Activated CD4-positive, alpha-beta T cell treated with anti-CD3 and anti-CD28 coated beads for 36 hours (primary cell): ENCODE results near the gene IQGAP3. TPM values are rescaled to one million over a fixed set of nuclear protein-coding genes. Genes with fewer than 3 reads are reported as not detected.
A peak's percentile ranks its signal among the peaks of the same experiment; 100 is the strongest.

Experiments used
- ATAC-seq: fragments of 200-7000 bp; cut with Tn5 transposase; one replicate; pipeline ENCODE4 v1.10.0; 2021; ENCODE audit warnings: mild to moderate bottlenecking, moderate library complexity
- CTCF ChIA-PET: fragments of 350-600 bp; sonication (Branson Sonifier 250); formaldehyde crosslinking; loops from one replicate; lab custom pipeline; 2021; ENCODE audit warnings: antibody characterized with exemption; lab: Charles Lee
- POLR2A ChIA-PET: fragments of 350-600 bp; sonication (Branson Sonifier 250); formaldehyde crosslinking; loops from one replicate; lab custom pipeline; 2021; ENCODE audit warnings: antibody characterized with exemption, inconsistent platforms; lab: Charles Lee
- DNase-seq: peaks from one replicate; pipeline ENCODE4 v3.0.0-alpha.2; 2020
- H3K27ac Mint-ChIP-seq: one replicate; pipeline ENCODE4 v1.8.0; 2021; ENCODE audit warnings: mixed read lengths
- H3K27me3 Mint-ChIP-seq: one replicate; pipeline ENCODE4 v1.8.0; 2021; ENCODE audit warnings: mixed read lengths
- H3K36me3 Mint-ChIP-seq: one replicate; pipeline ENCODE4 v1.8.0; 2021; ENCODE audit warnings: low read depth, mixed read lengths
- H3K4me1 Mint-ChIP-seq: one replicate; pipeline ENCODE4 v1.8.0; 2021; ENCODE audit warnings: mixed read lengths
- H3K4me3 Mint-ChIP-seq: one replicate; pipeline ENCODE4 v1.8.0; 2021; ENCODE audit warnings: mild to moderate bottlenecking, moderate library complexity, mixed read lengths
- H3K9me3 Mint-ChIP-seq: one replicate; pipeline ENCODE4 v1.8.0; 2021; ENCODE audit warnings: low read depth, mixed read lengths
- intact Hi-C, 2 experiments: fragments of 100-400 bp; cut with DNase I in 1 of 2; cut with micrococcal nuclease in 1 of 2; formaldehyde crosslinking; loops; one replicate each; pipeline versions ENCODE4 v1.14.2 to v1.15.1; 2022 to 2024; cut with DNase I, micrococcal nuclease
- total RNA-seq, 2 experiments: library from RNA; stranded (reverse); gene quantifications; one replicate each; pipeline ENCODE4 v1.2.3, GENCODE V29; 2021

The IQGAP3 gene
- total RNA-seq, 2 experiments from 2014 or later = 14.9 to 16.0 TPM

DNA sequence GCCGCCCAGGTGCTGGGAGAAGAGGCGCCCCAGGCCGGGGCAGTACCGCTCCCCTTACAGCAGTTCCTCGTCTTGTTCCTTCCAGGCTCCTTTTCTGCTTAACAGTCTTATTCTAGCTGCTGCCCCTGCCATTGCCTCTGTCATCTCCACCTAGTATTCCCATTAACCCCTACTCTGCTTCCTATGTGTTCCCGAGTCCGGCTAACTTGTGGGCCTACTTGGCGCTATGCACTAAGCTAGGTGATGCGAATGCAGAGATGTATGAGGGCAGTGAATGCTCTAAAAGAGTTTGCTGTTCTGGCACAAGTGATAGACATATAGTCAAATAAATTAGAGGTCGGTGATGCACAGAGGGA, 276 bp upstream of the IQGAP3 start:
- H3K4me3 Mint-ChIP-seq = peak overlapping the region; percentile 89
- DNase-seq (no peak), ATAC-seq (no peak)
- POLR2A ChIA-PET = no interaction called here
- H3K27ac Mint-ChIP-seq = peak overlapping the region; percentile 73
- peaks cover 32% of the 10 kb centered on the region for H3K27me3 Mint-ChIP-seq
- intact Hi-C loops = loop anchor here in 1 of 2 experiments (1.0 to 2.0 kb wide), 2 partner anchors 68 to 116 kb away; no protein-coding TSS in a partner anchor
- no peaks in the 10 kb centered on the region for H3K9me3 Mint-ChIP-seq
- CTCF ChIA-PET = interaction anchor here (0.6 kb wide), 1 partner anchor 551 kb away, joined by 3 read pairs; no protein-coding TSS in a partner anchor
- peaks cover 3% of the 10 kb centered on the region for H3K36me3 Mint-ChIP-seq
- peaks cover 22% of the 10 kb centered on the region for H3K4me1 Mint-ChIP-seq

DNA sequence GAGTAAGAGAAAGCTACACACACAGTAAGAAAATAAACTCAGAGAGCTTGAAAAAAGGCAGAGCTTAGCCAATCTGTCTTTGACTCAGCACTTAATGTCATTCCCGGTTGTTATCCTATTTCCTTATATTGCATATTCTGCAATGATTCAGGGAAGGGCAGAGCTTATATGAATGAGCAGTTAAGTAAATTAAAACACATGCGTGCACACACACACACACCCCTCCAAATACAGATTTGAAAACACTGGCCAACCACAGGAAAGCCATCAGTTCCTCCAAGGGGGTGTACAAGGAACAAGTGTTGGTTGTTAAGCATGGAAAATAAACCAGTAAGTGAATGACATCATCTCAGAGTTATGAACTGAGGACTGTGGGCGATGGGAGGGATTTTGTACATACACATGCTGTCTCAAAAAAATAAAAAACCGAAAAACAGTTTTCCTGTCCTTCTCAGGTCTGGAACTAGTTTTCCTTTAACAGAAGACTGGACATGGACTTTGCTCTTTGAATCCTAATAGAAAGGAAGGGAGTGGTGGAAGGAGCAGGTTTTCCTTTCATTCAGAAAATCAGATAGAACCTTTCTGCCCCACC, 1.0 kb downstream of the IQGAP3 start:
- intact Hi-C loops = no loop called here
- Mint-ChIP-seq H3K27me3 (peaks cover 32% of the 10 kb centered on the region), H3K4me3 (peak overlapping the region; percentile 89), H3K36me3 (peaks cover 3% of the 10 kb centered on the region), H3K9me3 (no peaks in the 10 kb centered on the region), H3K4me1 (peaks cover 22% of the 10 kb centered on the region), H3K27ac (no peak overlapping the region)
- CTCF ChIA-PET = interaction anchor here (0.5 to 2.9 kb wide), 6 partner anchors 10 to 136 kb away, joined by 3 to 19 read pairs (median 3); no protein-coding TSS in a partner anchor
- POLR2A ChIA-PET = interaction anchor here (0.7 kb wide), 1 partner anchor 410 kb away, joined by 4 read pairs; no protein-coding TSS in a partner anchor
- ATAC-seq = peak; percentile 37
- DNase-seq = peak; percentile 22

DNA sequence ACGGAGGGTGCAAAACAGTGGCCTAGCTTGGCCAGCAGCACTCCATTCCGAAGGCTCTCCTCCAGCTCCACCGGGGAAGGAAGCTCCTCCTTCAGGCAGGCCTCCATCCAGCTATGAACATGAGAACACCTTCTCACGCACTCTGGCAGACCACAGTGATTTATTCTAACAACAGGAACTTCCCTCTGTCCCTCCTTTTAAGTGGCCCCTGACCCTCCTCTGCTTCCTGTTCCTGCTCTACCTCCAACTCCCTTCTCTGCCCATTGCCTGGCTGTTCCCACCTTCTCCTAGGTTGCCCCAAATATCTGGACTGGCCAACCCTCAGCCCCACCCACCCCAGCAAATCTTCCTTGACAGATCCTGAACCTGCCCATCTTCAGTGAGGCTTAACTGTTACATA, 5.9 kb downstream of the IQGAP3 start:
- ChIA-PET CTCF (interaction anchor here (1.2 kb wide), 1 partner anchor 14 kb away, joined by 3 read pairs; no protein-coding TSS in a partner anchor), POLR2A (interaction anchor here (0.7 kb wide), 1 partner anchor 120 kb away, joined by 4 read pairs; no protein-coding TSS in a partner anchor)
- peaks cover 10% of the 10 kb centered on the region for H3K27me3 Mint-ChIP-seq
- no peaks in the 10 kb centered on the region for H3K36me3 Mint-ChIP-seq
- H3K4me1 Mint-ChIP-seq = peaks cover 5% of the 10 kb centered on the region
- no peak overlapping the region for H3K27ac Mint-ChIP-seq
- intact Hi-C loops = no loop called here
- DNase-seq (no peak), ATAC-seq (no peak)
- no peak overlapping the region for H3K4me3 Mint-ChIP-seq
- no peaks in the 10 kb centered on the region for H3K9me3 Mint-ChIP-seq

DNA sequence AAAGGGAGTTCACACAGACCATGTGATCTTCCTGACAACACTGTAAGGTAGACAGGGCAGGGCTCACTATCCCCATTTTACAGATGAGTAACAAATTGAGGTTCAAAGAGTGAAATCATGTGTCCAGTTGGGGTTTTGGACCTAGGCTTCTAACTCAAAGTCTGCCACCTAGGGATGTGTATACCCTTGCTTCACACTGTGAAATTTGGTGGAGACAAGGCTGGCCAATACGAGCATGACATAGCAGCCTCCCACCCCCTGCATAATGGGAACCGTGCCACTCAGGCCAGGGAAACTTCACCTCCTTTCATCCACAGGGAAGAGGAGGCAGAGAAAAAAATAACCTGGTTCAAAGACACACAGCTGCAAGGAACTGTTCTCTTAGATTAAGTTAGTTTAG, 6.8 kb downstream of the IQGAP3 start:
- intact Hi-C loops = no loop called here
- ATAC-seq = no peak
- ChIA-PET POLR2A (no interaction called here), CTCF (interaction anchor here (1.0 kb wide), 1 partner anchor 17 kb away, joined by 3 read pairs; no protein-coding TSS in a partner anchor)
- peaks cover 2% of the 10 kb centered on the region for H3K27me3 Mint-ChIP-seq
- H3K27ac Mint-ChIP-seq = no peak overlapping the region
- DNase-seq = no peak
- H3K4me1 Mint-ChIP-seq = no peaks in the 10 kb centered on the region
- no peaks in the 10 kb centered on the region for H3K36me3 Mint-ChIP-seq
- H3K9me3 Mint-ChIP-seq = no peaks in the 10 kb centered on the region
- no peak overlapping the region for H3K4me3 Mint-ChIP-seq

DNA sequence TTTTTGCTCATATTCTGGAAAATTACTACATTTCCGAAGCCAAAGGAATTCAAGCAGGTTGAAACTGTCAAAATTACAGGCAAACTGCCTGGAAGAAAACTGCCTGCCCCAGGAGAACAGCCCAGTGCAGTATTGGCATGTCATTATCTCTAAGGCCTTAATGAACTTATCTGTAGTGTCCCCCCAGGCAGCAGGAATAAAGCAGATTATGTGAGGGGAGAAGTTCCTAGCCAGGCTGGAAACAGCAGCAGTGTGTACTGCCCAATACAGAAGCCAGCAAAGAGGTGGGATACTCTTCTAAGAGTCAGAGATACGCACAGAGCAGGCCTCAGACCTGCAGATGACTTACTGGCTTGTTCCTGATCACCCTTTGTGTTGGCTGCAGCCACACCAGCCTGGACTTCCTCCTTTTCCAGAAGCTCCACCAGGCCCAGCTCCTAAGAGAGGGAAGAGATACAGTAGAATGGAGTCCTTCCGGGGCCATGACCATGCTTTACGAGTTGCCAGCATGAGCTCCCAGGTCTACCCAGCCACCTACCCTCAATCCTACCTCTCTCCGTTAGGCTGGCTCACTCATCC, 11.7 kb downstream of the IQGAP3 start:
- POLR2A ChIA-PET = no interaction called here
- Mint-ChIP-seq H3K9me3 (no peaks in the 10 kb centered on the region), H3K27me3 (no peaks in the 10 kb centered on the region), H3K4me1 (no peaks in the 10 kb centered on the region), H3K4me3 (no peak overlapping the region), H3K27ac (no peak overlapping the region), H3K36me3 (no peaks in the 10 kb centered on the region)
- CTCF ChIA-PET = interaction anchor here (0.7 kb wide), 1 partner anchor 65 kb away, joined by 6 read pairs; no protein-coding TSS in a partner anchor
- ATAC-seq (no peak), DNase-seq (no peak)
- intact Hi-C loops = no loop called here

DNA sequence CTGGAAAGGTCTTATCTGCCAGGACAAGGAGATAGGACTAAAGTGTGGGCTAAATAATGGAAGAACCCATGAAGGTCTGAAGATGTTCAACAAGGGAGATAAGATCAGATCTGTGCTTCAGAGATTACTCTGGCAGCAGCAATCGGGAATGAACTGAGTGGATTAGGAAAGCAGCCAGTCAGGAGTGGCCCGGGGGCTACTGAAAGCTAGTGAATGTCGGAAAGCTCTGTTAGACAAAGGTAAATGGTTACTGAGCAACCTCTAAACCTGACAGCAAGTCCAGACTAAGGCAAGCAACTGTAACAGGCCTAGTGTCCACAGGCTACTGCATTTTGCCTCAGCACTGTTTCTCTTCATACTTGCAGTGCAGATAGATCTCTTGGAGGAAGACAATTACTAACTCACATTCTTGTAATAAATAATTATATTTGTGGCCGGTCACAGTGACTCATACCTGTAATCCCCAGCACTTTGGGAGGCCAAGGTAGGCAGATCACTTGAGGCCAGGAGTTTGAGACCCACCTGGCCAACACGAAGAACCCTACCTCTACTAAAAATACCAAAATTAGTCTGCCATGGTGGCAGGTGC, 12.5 kb downstream of the IQGAP3 start:
- Mint-ChIP-seq H3K9me3 (no peaks in the 10 kb centered on the region), H3K27me3 (no peaks in the 10 kb centered on the region), H3K27ac (no peak overlapping the region), H3K4me1 (no peaks in the 10 kb centered on the region), H3K36me3 (no peaks in the 10 kb centered on the region), H3K4me3 (no peak overlapping the region)
- no peak for ATAC-seq
- POLR2A ChIA-PET = interaction anchor here (0.7 kb wide), 1 partner anchor 22 kb away, joined by 3 read pairs; no protein-coding TSS in a partner anchor
- CTCF ChIA-PET = no interaction called here
- intact Hi-C loops = loop anchor here in 1 of 2 experiments (10.0 kb wide), 1 partner anchor 185 kb away; no protein-coding TSS in a partner anchor
- no peak for DNase-seq

DNA sequence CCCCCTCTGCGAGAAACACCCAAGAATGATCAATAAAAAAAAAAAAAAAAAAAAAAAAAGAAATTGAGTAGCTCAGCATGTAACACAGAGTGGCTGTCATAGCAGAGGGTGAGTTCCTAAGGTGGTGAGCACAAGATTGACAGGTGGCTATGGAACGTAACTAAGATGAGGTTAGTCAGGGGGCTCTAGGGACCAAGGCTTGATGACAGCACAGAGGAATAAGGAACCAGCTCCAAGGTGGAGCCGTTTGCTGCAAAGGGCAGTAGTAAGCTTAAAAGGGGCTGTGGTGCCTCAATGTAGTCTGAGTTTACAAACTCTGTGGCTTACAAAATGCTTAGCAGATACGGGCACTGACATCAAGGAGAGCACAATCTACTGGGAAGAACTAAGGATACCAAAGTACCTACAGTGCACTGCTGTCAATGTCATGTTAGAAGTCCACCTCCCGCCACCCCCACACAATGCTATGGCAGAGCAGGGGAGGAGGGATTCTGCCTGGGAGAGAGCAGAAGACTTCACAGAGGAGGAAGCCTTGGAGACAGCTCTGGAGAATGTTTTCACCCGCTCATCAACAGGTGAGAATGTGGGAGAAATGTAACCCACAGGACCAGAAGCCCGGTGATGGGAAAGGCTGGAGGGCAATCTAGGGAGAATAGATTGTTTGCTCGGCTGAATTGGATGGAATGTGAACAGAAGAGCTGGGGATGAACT, 13.1 kb downstream of the IQGAP3 start:
- no peaks in the 10 kb centered on the region for H3K4me1 Mint-ChIP-seq
- ChIA-PET CTCF (no interaction called here), POLR2A (no interaction called here)
- H3K4me3 Mint-ChIP-seq = no peak overlapping the region
- no peak overlapping the region for H3K27ac Mint-ChIP-seq
- no peaks in the 10 kb centered on the region for H3K9me3 Mint-ChIP-seq
- H3K36me3 Mint-ChIP-seq = no peaks in the 10 kb centered on the region
- intact Hi-C loops = loop anchor here in 1 of 2 experiments (10.0 kb wide), 1 partner anchor 184 kb away; no protein-coding TSS in a partner anchor
- no peaks in the 10 kb centered on the region for H3K27me3 Mint-ChIP-seq
- DNase-seq = no peak
- no peak for ATAC-seq

DNA sequence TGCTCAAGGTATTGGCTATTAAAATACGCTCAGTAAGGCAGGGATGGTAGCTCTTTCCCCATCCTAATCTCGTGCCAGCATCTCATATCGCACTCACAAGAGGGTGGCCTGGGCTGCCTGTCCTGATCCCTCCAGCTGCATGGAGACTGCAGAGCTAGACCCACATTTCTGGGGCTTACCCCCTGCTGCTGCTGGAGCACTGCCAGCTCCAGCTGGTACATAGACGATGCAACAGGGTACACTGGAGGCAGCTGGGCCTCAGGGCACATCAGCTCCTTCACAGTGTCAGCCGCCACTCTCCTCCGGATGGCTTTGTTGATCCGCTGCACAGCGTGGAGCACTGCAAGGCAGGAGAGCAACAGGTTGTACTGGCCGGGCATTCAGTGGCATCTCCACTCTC, 16.0 kb downstream of the IQGAP3 start:
- Mint-ChIP-seq H3K4me1 (peaks cover 4% of the 10 kb centered on the region), H3K27ac (no peak overlapping the region), H3K27me3 (no peaks in the 10 kb centered on the region), H3K4me3 (no peak overlapping the region), H3K36me3 (no peaks in the 10 kb centered on the region), H3K9me3 (no peaks in the 10 kb centered on the region)
- ChIA-PET CTCF (interaction anchor here (0.8 to 1.0 kb wide), 2 partner anchors 24 to 110 kb away, joined by 3 to 5 read pairs; no protein-coding TSS in a partner anchor), POLR2A (no interaction called here)
- intact Hi-C loops = loop anchor here in 1 of 2 experiments (10.0 kb wide), 1 partner anchor 182 kb away; no protein-coding TSS in a partner anchor
- no peak for ATAC-seq
- DNase-seq = no peak

DNA sequence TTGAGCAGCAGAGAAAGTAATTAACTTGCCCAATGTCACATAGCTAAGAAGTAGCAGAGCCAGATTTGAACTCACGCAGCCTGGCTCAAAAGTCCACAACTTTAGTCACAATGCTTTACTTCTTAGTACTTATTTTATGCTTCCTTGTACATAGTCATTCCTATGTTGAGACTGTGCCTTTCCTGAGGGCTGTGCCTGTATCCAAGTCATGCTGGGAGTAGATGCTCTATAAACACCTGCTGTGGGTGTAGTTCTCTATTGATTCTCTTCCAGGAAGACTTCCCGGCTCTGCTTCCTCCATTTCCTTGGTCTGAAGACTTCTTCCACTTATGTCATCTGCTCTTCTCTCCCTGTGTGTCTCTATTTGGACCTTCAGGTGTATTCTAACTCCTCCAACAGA, 16.6 kb downstream of the IQGAP3 start:
- CTCF ChIA-PET = interaction anchor here (0.5 to 1.0 kb wide), 3 partner anchors 25 to 158 kb away, joined by 3 to 5 read pairs (median 3); no protein-coding TSS in a partner anchor
- peaks cover 4% of the 10 kb centered on the region for H3K4me1 Mint-ChIP-seq
- POLR2A ChIA-PET = no interaction called here
- intact Hi-C loops = loop anchor here in 1 of 2 experiments (10.0 kb wide), 1 partner anchor 181 kb away; no protein-coding TSS in a partner anchor
- H3K27ac Mint-ChIP-seq = no peak overlapping the region
- ATAC-seq (no peak), DNase-seq (no peak)
- no peaks in the 10 kb centered on the region for H3K27me3 Mint-ChIP-seq
- no peak overlapping the region for H3K4me3 Mint-ChIP-seq
- H3K36me3 Mint-ChIP-seq = no peaks in the 10 kb centered on the region
- no peaks in the 10 kb centered on the region for H3K9me3 Mint-ChIP-seq

DNA sequence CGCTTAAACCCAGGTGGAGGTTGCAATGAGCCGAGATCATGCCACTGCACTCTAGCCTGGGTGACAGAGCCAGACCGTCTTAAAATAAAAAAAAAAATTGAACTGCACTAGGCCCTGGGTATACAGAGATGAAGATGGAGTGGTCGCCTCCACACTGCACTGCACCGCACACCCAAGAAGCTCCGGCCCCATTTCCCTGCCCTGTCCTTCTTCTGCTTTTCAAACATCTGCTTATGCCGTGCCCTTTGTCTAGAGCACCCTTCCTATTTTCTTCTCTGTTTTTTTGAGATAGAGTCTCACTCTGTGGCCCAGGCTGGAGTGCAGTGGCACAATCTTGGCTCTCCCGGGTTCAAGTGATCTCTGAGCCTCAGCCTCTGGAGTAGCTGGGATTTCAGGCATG, 17.4 kb downstream of the IQGAP3 start:
- DNase-seq (no peak), ATAC-seq (no peak)
- no peaks in the 10 kb centered on the region for H3K27me3 Mint-ChIP-seq
- CTCF ChIA-PET = interaction anchor here (0.6 kb wide), 1 partner anchor 109 kb away, joined by 3 read pairs; no protein-coding TSS in a partner anchor
- intact Hi-C loops = loop anchor here in 1 of 2 experiments (10.0 kb wide), 1 partner anchor 180 kb away; no protein-coding TSS in a partner anchor
- no peaks in the 10 kb centered on the region for H3K9me3 Mint-ChIP-seq
- POLR2A ChIA-PET = no interaction called here
- no peak overlapping the region for H3K27ac Mint-ChIP-seq
- no peaks in the 10 kb centered on the region for H3K36me3 Mint-ChIP-seq
- H3K4me3 Mint-ChIP-seq = no peak overlapping the region
- H3K4me1 Mint-ChIP-seq = peaks cover 4% of the 10 kb centered on the region
